Femur (tissue), 1 donor: ENCODE data around the gene RECQL5.
"Not testable (repeated sequence)": the region's sequence is repeated elsewhere in the genome, so short reads cannot be mapped to it uniquely, and the experiment has no call there.

Experiments
- DNase-seq: peaks from one replicate; pipeline ENCODE4 v3.0.0-alpha.2; 2017

RECQL5 gene

DNA sequence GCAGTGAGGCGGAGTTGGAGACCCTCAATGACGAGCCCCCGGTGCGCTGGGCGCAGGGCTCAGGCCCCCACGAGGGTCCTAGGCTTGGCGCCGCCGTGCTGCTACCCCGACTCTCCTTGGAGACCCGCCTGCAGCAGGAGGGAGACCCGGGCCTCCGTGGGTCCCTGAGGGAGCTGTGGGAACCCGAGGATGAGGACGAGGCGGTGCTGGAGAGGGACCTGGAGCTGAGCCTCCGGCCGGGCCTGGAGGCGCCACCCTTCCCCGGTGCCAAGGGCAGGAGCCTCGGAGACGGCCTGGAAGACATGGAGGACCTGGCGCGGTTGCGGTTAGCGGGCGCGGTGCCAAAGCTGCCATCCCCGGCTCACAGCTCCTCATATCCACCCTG, 77.0 kb downstream of the RECQL5 start:
- peak; percentile 57 for DNase-seq

GRCh38 chr17:75589012-75589918, 77.7 kb downstream of the RECQL5 start:
- peak; percentile 97 for DNase-seq

DNA sequence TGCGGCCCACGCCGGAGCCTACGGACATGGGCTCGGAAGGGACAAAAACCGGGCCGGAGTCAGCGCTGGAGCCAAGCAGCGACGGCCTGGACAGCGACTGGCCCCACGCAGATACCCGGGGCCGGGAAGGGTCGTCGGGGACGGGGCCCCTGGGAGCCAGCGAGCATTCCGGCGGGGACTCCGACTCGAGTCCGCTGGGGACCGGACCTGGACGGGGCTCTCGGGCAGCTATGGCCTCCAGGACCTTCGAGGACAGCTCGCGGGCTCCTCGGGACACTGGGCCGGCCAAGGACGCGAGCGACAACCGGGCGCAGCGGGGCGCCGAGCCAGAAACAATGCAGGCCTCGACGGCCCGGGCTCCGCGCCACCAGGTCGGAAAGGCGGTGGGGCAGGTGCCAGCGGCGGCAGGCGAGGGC, 78.3 kb downstream of the RECQL5 start:
- DNase-seq: peak; percentile 60

- DNase-seq: peak; percentile 80
Measured at GRCh38 chr17:75587675-75588595, 79.0 kb downstream of the RECQL5 start, which contains the start of gene MYO15B. Gene MYO15B, plus strand, starts transcription at chr17:75587800. Its CDS starts 258 bp downstream, at chr17:75588058.

DNA sequence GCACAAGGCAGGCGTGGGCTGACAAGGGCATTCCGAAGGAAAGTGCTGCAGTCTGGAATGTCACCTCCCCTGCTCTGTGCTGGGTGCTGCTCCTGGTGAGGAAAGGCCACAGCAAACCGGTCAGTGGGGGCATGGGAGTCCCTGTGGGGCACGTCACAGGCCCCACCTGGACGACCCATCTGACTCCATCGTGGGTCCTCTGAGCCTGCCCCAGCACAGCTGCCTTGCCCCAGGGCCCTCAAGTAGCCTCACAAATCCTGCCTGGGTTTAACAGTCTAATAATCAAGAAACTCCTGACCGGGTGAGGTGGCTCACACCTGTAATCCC, 82.1 kb downstream of the RECQL5 start:
- DNase-seq: no peak

- not testable (repeated sequence) for DNase-seq
Measured at GRCh38 chr17:75583197-75583596, 83.8 kb downstream of the RECQL5 start.

- peak; percentile 20 for DNase-seq
Measured at GRCh38 chr17:75581121-75581725, 85.7 kb downstream of the RECQL5 start.
